ENCODE results near the gene GPC3. TPM values are rescaled to one million over a fixed set of nuclear protein-coding genes. Genes with fewer than 3 reads are reported as not detected.

GPC3 gene
- total and polyA plus RNA-seq, 2 of the 4 experiments (the other 2 are of a cell fraction) = not detected

DNA sequence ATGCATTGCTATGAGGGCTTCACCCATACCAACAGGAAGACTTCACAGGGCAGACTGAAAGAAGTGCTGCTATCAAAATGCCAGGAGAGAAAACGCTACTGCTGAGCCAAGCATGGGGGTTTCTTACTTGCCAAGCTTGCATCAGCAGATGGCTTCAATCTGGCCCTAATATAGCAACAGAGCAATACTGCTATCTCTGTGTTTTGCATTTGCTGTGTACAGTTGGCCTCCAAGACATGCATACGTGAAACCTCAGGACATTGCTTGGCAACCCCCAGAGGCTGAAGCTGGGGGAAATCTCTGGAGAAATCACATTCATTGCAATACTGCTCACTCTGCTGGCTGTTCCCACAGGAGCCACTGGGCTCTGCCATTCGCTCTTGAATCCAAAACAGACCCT, 442.9 kb downstream of the GPC3 start:
- Histone ChIP-seq H3K4me2 (ENCODE audit: low read depth, low read length) (no peak overlapping the region), H4K91ac (ENCODE audit: insufficient read depth, low read depth, low read length) (no peak overlapping the region), H3K9ac (ENCODE audit: low read depth, low read length) (no peak overlapping the region), H3K18ac (ENCODE audit: low read depth, low read length) (no peak overlapping the region), H3K36me3 (ENCODE audit: control insufficient read depth, insufficient read depth, low read length) (no peaks in the 10 kb centered on the region), H3K27me3 (ENCODE audit: control insufficient read depth, insufficient read depth, low read length) (no peaks in the 10 kb centered on the region; the same call in 1 of the 2 replicates), H3K27ac (ENCODE audit: insufficient read depth, low read length) (no peak overlapping the region), H4K8ac (ENCODE audit: low read depth in 2 of 2, low read length in 2 of 2) (no peak overlapping the region), H3K9me1 (ENCODE audit: insufficient read depth, low read length) (no peaks in the 10 kb centered on the region), H3K4ac (ENCODE audit: low read depth, low read length) (no peak overlapping the region), H2BK20ac (ENCODE audit: low read depth, low read length) (no peak overlapping the region), H2AK5ac (ENCODE audit: low read depth, low read length) (no peak overlapping the region), H3K56ac (ENCODE audit: extremely low read depth, insufficient read depth, low read length) (no peak overlapping the region), H2BK5ac (ENCODE audit: low read depth, low read length, poor library complexity, severe bottlenecking) (no peak overlapping the region), H4K5ac (ENCODE audit: low read depth, low read length) (no peak overlapping the region), H2AFZ (replicated peaks; ENCODE audit: low read length, poor library complexity) (no peak overlapping the region), H3K9me3 (ENCODE audit: control insufficient read depth, insufficient read depth, low read length) (no peaks in the 10 kb centered on the region), H3K4me1 (ENCODE audit: control insufficient read depth, insufficient read depth, low read length) (no peaks in the 10 kb centered on the region), H3K23ac (ENCODE audit: low read depth, low read length) (no peak overlapping the region), H2BK15ac (ENCODE audit: low read depth, low read length) (no peak overlapping the region), H3K14ac (replicated peaks; ENCODE audit: low read depth, low read length) (no peak overlapping the region), H2AK9ac (replicated peaks; ENCODE audit: low read depth, low read length, poor library complexity) (no peak overlapping the region), H4K20me1 (ENCODE audit: insufficient read depth, low read length) (no peaks in the 10 kb centered on the region), H3K4me3 (ENCODE audit: insufficient read depth, low read depth, low read length) (no peak overlapping the region), H3K79me1 (ENCODE audit: low read depth in 1 of 2, low read length in 2 of 2) (no peaks in the 10 kb centered on the region), H2BK120ac (ENCODE audit: low read depth, low read length) (no peak overlapping the region)
- in situ Hi-C loops (cut with MboI; ENCODE audit: low sequenced_read_pairs) (no loop called here), intact Hi-C loops (cut with micrococcal nuclease) (no loop called here), dilution Hi-C loops (cut with HindIII; ENCODE audit: low sequenced_read_pairs, unreplicated experiment) (no loop called here)
- DNase-seq = no peak
- ChIA-PET POLR2A (ENCODE audit: unreplicated experiment) (no interaction called here), CTCF (no interaction called here)
- no peak for ATAC-seq (ENCODE audit: low read depth)
- TF ChIP-seq CHD1 (IDR thresholded peaks at IDR 0.05; ENCODE audit: low read depth, low read length) = no peak
- no peak for TF ChIP-seq RFX5 (IDR thresholded peaks at IDR 0.05; ENCODE audit: low read depth, low read length)
- no peak for TF ChIP-seq RCOR1 (IDR thresholded peaks at IDR 0.05; ENCODE audit: insufficient replicate concordance, low read length)
- no peak for TF ChIP-seq BHLHE40 (IDR thresholded peaks at IDR 0.05; ENCODE audit: low read depth, low read length)
- TF ChIP-seq RAD21 (IDR thresholded peaks at IDR 0.05; ENCODE audit: low read length) = no peak
- no peak for TF ChIP-seq POLR2A (IDR thresholded peaks at IDR 0.05; ENCODE audit: low read depth, low read length)
- TF ChIP-seq SMC3 (IDR thresholded peaks at IDR 0.05; ENCODE audit: low read depth, low read length) = no peak
- TF ChIP-seq, protein P1, sequence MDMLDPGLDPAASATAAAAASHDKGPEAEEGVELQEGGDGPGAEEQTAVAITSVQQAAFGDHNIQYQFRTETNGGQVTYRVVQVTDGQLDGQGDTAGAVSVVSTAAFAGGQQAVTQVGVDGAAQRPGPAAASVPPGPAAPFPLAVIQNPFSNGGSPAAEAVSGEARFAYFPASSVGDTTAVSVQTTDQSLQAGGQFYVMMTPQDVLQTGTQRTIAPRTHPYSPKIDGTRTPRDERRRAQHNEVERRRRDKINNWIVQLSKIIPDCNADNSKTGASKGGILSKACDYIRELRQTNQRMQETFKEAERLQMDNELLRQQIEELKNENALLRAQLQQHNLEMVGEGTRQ (IDR thresholded peaks at IDR 0.05; ENCODE audit: low read depth, low read length) = no peak
- no peak for TF ChIP-seq NFE2L2 (IDR thresholded peaks at IDR 0.05; ENCODE audit: low read depth, low read length)
- WGBS, 2 experiments (ENCODE audit: extremely low coverage in 2 of 2, insufficient read length in 1 of 2) = 17% methylated on average over 1 of the region's 3 CpGs; no CpG with 5 or more reads in 1 of the 2 experiments
- BruUV-seq (replicated peaks) = no TSS peak

Data from IMR-90 (cell line).